Naive thymus-derived CD4-positive, alpha-beta T cell (primary cell): ENCODE data around the gene FAM234A. TPM values are rescaled to one million over a fixed set of nuclear protein-coding genes. Genes with fewer than 3 reads are reported as not detected.
"Not testable (repeated sequence)": the region's sequence is repeated elsewhere in the genome, so short reads cannot be mapped to it uniquely, and the experiment has no call there.

Source experiments
- ATAC-seq: fragments of 150-1000 bp; cut with Tn5 transposase; 2 replicates; pipeline ENCODE4 v1.10.0; 2021; ENCODE audit warnings: mild to moderate bottlenecking, moderate library complexity
- CTCF ChIA-PET: fragments of 350-600 bp; sonication (Branson Sonifier 250); formaldehyde crosslinking; loops from one replicate; lab custom pipeline; 2021; ENCODE audit warnings: antibody characterized with exemption; lab: Charles Lee
- POLR2A ChIA-PET: fragments of 350-600 bp; sonication (Branson Sonifier 250); formaldehyde crosslinking; loops from one replicate; lab custom pipeline; 2021; ENCODE audit warnings: antibody characterized with exemption, inconsistent platforms; lab: Charles Lee
- DNase-seq, 9 donors: peaks; one replicate each; pipeline versions ENCODE4 v3.0.0 to v3.0.0-alpha.2; 2020 to 2022; ENCODE audit warnings: mixed read lengths in 1 of 9
- H3K27ac ChIP-seq: one replicate; pipeline ENCODE4 v1.7.0; 2013; ENCODE audit warnings: mild to moderate bottlenecking, low read depth, low read length, moderate library complexity
- H3K27me3 ChIP-seq, 2 donors: one replicate each; pipeline ENCODE4 v1.7.0; 2013; ENCODE audit warnings: low read length in 2 of 2, mild to moderate bottlenecking in 2 of 2, moderate library complexity in 2 of 2; ENCODE audit not compliant: control insufficient read depth in 2 of 2, insufficient read depth in 2 of 2
- H3K36me3 ChIP-seq, 3 experiments: 1 replicate in 2 of 3; 2 replicates in 1 of 3; pipeline ENCODE4 v1.7.0; 2013; ENCODE audit warnings: low read length in 3 of 3, mild to moderate bottlenecking in 3 of 3, moderate library complexity in 1 of 3; ENCODE audit not compliant: insufficient read depth in 3 of 3, control insufficient read depth in 2 of 3
- H3K4me1 ChIP-seq, 2 donors: one replicate each; pipeline ENCODE4 v1.7.0; 2013; ENCODE audit warnings: low read length in 2 of 2, mild to moderate bottlenecking in 2 of 2, moderate library complexity in 1 of 2; ENCODE audit not compliant: control insufficient read depth in 2 of 2, insufficient read depth in 2 of 2
- H3K4me3 ChIP-seq: 2 replicates; pipeline ENCODE4 v1.7.0; 2013; ENCODE audit warnings: mild to moderate bottlenecking, low read length
- H3K9me3 ChIP-seq, 3 experiments: 1 replicate in 2 of 3; 2 replicates in 1 of 3; pipeline ENCODE4 v1.7.0; 2013; ENCODE audit warnings: low read length in 3 of 3; ENCODE audit not compliant: control insufficient read depth in 2 of 3
- H3K27ac Mint-ChIP-seq, 9 donors: one replicate each; pipeline ENCODE4 v1.8.0; 2020 to 2022; ENCODE audit warnings: mixed read lengths in 9 of 9, mild to moderate bottlenecking in 8 of 9, moderate library complexity in 5 of 9, inconsistent platforms in 2 of 9
- H3K27me3 Mint-ChIP-seq, 5 donors: one replicate each; pipeline ENCODE4 v1.8.0; 2021 to 2022; ENCODE audit warnings: mixed read lengths in 5 of 5, mild to moderate bottlenecking in 1 of 5
- H3K36me3 Mint-ChIP-seq, 5 donors: one replicate each; pipeline ENCODE4 v1.8.0; 2020 to 2022; ENCODE audit warnings: mixed read lengths in 5 of 5, mild to moderate bottlenecking in 3 of 5, inconsistent platforms in 1 of 5
- H3K4me1 Mint-ChIP-seq, 7 donors: one replicate each; pipeline ENCODE4 v1.8.0; 2020 to 2022; ENCODE audit warnings: mixed read lengths in 7 of 7, mild to moderate bottlenecking in 3 of 7, inconsistent platforms in 1 of 7
- H3K4me3 Mint-ChIP-seq, 10 donors: one replicate each; pipeline ENCODE4 v1.8.0; 2020 to 2022; ENCODE audit warnings: mild to moderate bottlenecking in 10 of 10, mixed read lengths in 10 of 10, moderate library complexity in 6 of 10, inconsistent platforms in 2 of 10
- H3K9me3 Mint-ChIP-seq, 11 donors: one replicate each; pipeline ENCODE4 v1.8.0; 2020 to 2022; ENCODE audit warnings: mixed read lengths in 11 of 11, mild to moderate bottlenecking in 4 of 11, inconsistent platforms in 1 of 11, moderate library complexity in 1 of 11
- intact Hi-C, 2 donors: fragments of 100-400 bp; cut with micrococcal nuclease; formaldehyde crosslinking; loops; one replicate each; pipeline ENCODE4 v1.15.1; 2023
- polyA plus RNA-seq, 2 donors: library from polyadenylated mRNA; unstranded; fragments of 300-500 nt; fragmentation: Illumina TruSeq; gene quantifications; one replicate each; pipeline ENCODE4 v1.2.3, GENCODE V29; 2021
- total RNA-seq, 6 experiments: library from RNA in 5 of 6; stranded (reverse) in 5 of 6; gene quantifications; 1 replicate in 5 of 6; 2 replicates in 1 of 6; pipeline ENCODE4 v1.2.3 and lab custom pipeline; 2021 to 2026

Gene FAM234A
- total and polyA plus RNA-seq, 7 experiments from 2014 or later = 30.4 to 43.9 (median 32.9) TPM

DNA sequence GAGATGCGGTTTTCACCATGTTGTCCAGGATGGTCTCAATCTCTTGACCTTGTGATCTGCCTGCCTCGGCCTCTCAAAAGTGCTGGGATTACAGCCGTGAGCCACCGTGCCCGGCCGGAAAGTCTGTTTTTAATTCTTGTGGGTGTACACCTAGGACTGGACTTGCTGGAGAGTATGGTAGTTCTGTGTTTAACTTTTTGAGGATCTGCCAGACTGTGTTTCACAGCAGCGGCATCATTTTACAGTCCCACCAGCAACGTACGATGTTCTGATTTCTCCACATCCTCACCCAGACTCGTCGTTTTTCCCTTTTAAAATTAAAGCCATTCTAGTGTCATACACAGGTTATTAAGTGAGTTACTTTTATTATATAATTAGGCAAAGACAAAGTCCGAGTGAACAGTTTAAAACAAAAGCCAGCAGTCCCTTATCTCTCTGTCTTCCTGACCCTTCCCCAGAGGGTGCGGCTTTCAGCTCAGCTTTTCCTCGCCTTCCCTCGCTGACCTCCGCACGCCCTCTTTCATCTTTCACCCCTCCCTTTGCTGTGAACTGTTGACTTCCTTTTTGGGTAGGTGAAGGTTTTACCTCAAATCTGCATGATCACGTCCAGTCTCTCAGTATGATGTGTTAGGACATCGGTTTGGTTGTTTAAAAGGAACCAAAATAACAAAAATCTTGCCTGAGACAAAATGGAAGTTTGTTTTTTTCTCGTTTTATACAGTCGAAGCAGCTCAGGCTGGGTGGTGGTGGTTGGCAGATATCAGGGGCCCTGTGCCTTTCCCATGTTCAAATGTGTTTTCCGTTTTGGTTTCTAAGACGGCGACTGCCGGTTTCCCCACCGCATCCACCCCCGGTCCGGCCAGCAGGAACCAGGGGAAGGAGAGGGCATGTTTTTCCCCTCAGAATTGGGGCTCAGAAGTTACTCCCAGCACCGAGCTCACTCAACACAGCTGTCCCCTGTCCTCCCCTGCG, 18.0 kb downstream of the FAM234A start:
- Mint-ChIP-seq H3K27ac (peak overlapping the region; percentile 83 to 98 (median 94)), H3K36me3 (peaks cover 4 to 31% (median 12%) of the 10 kb centered on the region in 5 donors), H3K27me3 (no peaks in the 10 kb centered on the region), H3K4me3 (peak overlapping the region; percentile 81 to 93 (median 86)), H3K9me3 (no peaks in the 10 kb centered on the region), H3K4me1 (peaks cover 12 to 44% (median 28%) of the 10 kb centered on the region in 7 donors)
- Histone ChIP-seq H3K4me1 (peaks cover 9 to 20% of the 10 kb centered on the region in 2 donors), H3K36me3 (peaks cover 0 to 30% (median 0%) of the 10 kb centered on the region in 3 experiments), H3K4me3 (peak overlapping the region; percentile 60), H3K27ac (peak overlapping the region; percentile 72), H3K27me3 (no peaks in the 10 kb centered on the region), H3K9me3 (no peaks in the 10 kb centered on the region)
- ChIA-PET POLR2A (interaction anchor here (0.7 to 3.1 kb wide), 4 partner anchors 17 to 99 kb away, joined by 3 to 14 read pairs (median 4); partner anchors contain the start of genes FAM234A and LUC7L), CTCF (interaction anchor here (0.7 to 1.6 kb wide), 2 partner anchors 39 to 99 kb away, joined by 3 to 4 read pairs; no protein-coding TSS in a partner anchor)
- ATAC-seq (peak; percentile 61), DNase-seq (peak in 7 of 9 donors; percentile 13 to 56 (median 27))
- intact Hi-C loops = loop anchor here (1.0 to 2.0 kb wide), 2 partner anchors 17 to 18 kb away; partner anchors contain the start of gene FAM234A (in 1 of the 2)

DNA sequence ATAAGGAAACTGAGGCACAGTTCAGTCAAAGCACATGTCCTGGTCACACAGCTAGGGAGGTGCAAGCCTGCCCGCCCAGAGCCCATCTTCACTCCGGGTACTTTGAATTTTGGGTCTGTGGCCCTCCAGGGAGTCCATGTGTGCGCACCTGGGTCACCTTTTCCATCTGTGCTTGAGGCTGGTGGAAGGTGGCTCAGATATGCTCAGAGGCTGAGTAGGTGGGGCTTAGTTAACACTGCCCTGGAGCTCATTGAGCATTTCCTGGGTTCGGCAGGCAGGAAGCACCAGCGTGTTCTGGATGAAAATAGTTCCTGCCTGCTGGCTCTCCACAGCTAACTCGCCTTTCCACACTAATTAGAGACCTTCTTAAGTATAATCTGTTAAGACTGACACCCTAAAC, 19.2 kb downstream of the FAM234A start:
- ChIA-PET CTCF (interaction anchor here (1.6 kb wide), 1 partner anchor 98 kb away, joined by 4 read pairs; no protein-coding TSS in a partner anchor), POLR2A (interaction anchor here (0.6 to 3.1 kb wide), 3 partner anchors 16 to 59 kb away, joined by 3 to 14 read pairs (median 3); partner anchors contain the start of gene FAM234A)
- Mint-ChIP-seq H3K27ac (peak overlapping the region in 8 of 9 donors; percentile 51 to 91 (median 82)), H3K27me3 (no peaks in the 10 kb centered on the region), H3K36me3 (peaks cover 4 to 28% (median 12%) of the 10 kb centered on the region in 5 donors), H3K9me3 (no peaks in the 10 kb centered on the region), H3K4me3 (peak overlapping the region in 9 of 10 donors; percentile 48 to 91 (median 63)), H3K4me1 (peaks cover 12 to 44% (median 28%) of the 10 kb centered on the region in 7 donors)
- Histone ChIP-seq H3K27me3 (no peaks in the 10 kb centered on the region), H3K36me3 (peaks cover 0 to 30% (median 0%) of the 10 kb centered on the region in 3 experiments), H3K27ac (no peak overlapping the region), H3K4me3 (no peak overlapping the region), H3K9me3 (no peaks in the 10 kb centered on the region), H3K4me1 (peaks cover 9 to 20% of the 10 kb centered on the region in 2 donors)
- DNase-seq (peak in 3 of 9 donors; percentile 17 to 26 (median 19)), ATAC-seq (no peak)
- intact Hi-C loops = loop anchor here in 1 of 2 donors (2.0 kb wide), 1 partner anchor 19 kb away; the partner anchor contains the start of gene FAM234A

DNA sequence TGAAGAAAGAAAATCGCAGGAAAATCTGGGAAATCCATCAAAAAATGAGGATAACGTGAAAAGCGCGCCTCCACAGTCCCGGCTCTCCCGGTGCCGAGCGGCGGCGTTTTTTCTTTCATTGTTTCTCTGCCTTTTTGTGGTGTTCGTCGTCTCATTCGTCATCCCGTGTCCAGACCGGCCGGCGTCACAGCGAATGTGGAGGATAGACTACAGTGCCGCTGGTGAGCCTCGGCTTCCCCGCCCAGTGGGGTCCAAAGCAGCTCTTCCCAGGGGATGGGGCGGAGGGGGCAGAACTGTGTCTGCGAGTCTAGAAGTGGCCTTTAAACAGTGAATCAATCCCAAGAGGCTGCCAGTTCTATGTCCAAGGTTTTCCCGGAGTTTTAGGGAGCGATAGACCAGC, 19.8 kb downstream of the FAM234A start:
- Histone ChIP-seq H3K27ac (no peak overlapping the region), H3K27me3 (no peaks in the 10 kb centered on the region), H3K4me3 (no peak overlapping the region), H3K36me3 (peaks cover 0 to 29% (median 0%) of the 10 kb centered on the region in 3 experiments), H3K4me1 (peaks cover 9 to 20% of the 10 kb centered on the region in 2 donors), H3K9me3 (no peaks in the 10 kb centered on the region)
- peaks cover 12 to 44% (median 29%) of the 10 kb centered on the region in 7 donors for H3K4me1 Mint-ChIP-seq
- DNase-seq = no peak
- peaks cover 4 to 31% (median 17%) of the 10 kb centered on the region in 5 donors for H3K36me3 Mint-ChIP-seq
- ATAC-seq = no peak
- H3K27ac Mint-ChIP-seq = peak overlapping the region in 6 of 9 donors; percentile 51 to 91 (median 82)
- POLR2A ChIA-PET = interaction anchor here (1.0 kb wide), 1 partner anchor 19 kb away, joined by 3 read pairs; no protein-coding TSS in a partner anchor
- H3K4me3 Mint-ChIP-seq = peak overlapping the region in 6 of 10 donors; percentile 23 to 91 (median 66)
- no peaks in the 10 kb centered on the region for H3K27me3 Mint-ChIP-seq
- CTCF ChIA-PET = no interaction called here
- intact Hi-C loops = no loop called here
- no peaks in the 10 kb centered on the region for H3K9me3 Mint-ChIP-seq

DNA sequence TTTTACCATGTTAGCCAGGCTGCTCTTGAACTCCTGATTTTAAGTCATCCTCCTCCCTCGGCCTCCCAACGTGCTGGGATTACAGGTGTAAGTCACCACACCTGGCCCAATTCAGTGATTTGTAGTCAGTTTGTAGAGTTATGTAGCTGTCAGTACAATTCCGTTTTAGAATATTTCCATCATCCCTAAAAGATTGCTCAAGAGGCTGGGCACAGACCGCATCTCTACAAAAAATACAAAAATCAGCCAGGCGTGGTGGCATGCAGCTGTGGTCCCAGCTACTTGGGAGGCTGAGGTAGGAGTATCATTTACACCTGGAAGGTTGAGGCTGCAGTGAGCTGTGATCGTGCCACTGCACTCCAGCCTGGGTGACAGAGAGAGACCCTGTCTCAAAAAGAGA, 20.6 kb downstream of the FAM234A start:
- peaks cover 4 to 31% (median 17%) of the 10 kb centered on the region in 5 donors for H3K36me3 Mint-ChIP-seq
- intact Hi-C loops = no loop called here
- Histone ChIP-seq H3K27ac (no peak overlapping the region), H3K9me3 (no peaks in the 10 kb centered on the region), H3K4me3 (no peak overlapping the region), H3K36me3 (peaks cover 0 to 32% (median 0%) of the 10 kb centered on the region in 3 experiments), H3K27me3 (no peaks in the 10 kb centered on the region), H3K4me1 (peaks cover 9 to 20% of the 10 kb centered on the region in 2 donors)
- H3K9me3 Mint-ChIP-seq = no peaks in the 10 kb centered on the region
- no peaks in the 10 kb centered on the region for H3K27me3 Mint-ChIP-seq
- POLR2A ChIA-PET = interaction anchor here (1.0 kb wide), 1 partner anchor 20 kb away, joined by 3 read pairs; no protein-coding TSS in a partner anchor
- DNase-seq = no peak
- H3K4me3 Mint-ChIP-seq = peak overlapping the region in 1 of 10 donors; percentile 45
- CTCF ChIA-PET = no interaction called here
- peaks cover 12 to 44% (median 29%) of the 10 kb centered on the region in 7 donors for H3K4me1 Mint-ChIP-seq
- peak overlapping the region in 3 of 9 donors; percentile 12 to 55 (median 40) for H3K27ac Mint-ChIP-seq
- no peak for ATAC-seq

DNA sequence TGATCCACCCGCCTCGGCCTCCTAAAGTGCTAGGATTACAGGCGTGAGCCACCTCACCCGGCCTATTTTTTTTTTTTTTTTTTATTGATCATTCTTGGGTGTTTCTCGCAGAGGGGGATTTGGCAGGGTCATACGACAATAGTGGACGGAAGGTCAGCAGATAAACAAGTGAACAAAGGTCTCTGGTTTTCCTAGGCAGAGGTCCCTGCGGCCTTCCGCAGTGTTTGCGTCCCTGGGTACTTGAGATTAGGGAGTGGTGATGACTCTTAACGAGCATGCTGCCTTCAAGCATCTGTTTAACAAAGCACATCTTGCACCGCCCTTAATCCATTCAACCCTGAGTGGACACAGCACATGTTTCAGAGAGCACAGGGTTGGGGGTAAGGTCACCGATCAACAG, 23.5 kb downstream of the FAM234A start:
- H3K27ac Mint-ChIP-seq, H3K27me3 ChIP-seq: not testable (repeated sequence)
- H3K36me3 ChIP-seq = peaks cover 0 to 52% (median 0%) of the 10 kb centered on the region in 3 experiments

DNA sequence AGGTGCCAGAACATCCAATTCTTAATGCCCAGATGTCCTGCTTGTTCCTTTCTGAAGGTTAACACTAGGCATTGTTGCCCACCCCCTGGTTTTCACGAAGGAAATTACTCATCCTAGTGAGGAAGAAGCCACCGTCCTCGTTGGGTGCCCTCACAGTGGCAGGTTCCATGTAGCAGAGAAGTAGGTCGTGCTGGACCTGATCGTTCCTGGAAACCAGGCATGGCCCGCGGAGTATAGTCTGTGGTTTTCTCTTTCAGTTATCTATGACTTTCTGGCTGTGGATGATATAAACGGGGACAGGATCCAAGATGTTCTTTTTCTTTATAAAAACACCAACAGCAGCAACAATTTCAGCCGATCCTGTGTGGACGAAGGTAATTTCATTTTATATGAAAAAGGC, 24.6 kb downstream of the FAM234A start:
- no peak for ATAC-seq
- CTCF ChIA-PET = no interaction called here
- no peak overlapping the region for H3K27ac ChIP-seq
- POLR2A ChIA-PET = no interaction called here
- Mint-ChIP-seq H3K27me3 (no peaks in the 10 kb centered on the region), H3K9me3 (no peaks in the 10 kb centered on the region), H3K4me3 (no peak overlapping the region), H3K27ac (no peak overlapping the region), H3K4me1 (peaks cover 2 to 21% (median 11%) of the 10 kb centered on the region in 7 donors), H3K36me3 (peaks cover 6 to 30% (median 12%) of the 10 kb centered on the region in 5 donors)
- H3K27me3 ChIP-seq = no peaks in the 10 kb centered on the region
- peaks cover 0 to 64% (median 0%) of the 10 kb centered on the region in 3 experiments for H3K36me3 ChIP-seq
- H3K4me1 ChIP-seq = peaks cover under 1 to 3% of the 10 kb centered on the region in 2 donors
- H3K4me3 ChIP-seq = no peak overlapping the region
- H3K9me3 ChIP-seq = no peaks in the 10 kb centered on the region
- DNase-seq = no peak
- intact Hi-C loops = no loop called here

More for the DNA sequence above, 23.5 kb downstream of the FAM234A start:
- H3K4me3 Mint-ChIP-seq, ATAC-seq, H3K27ac ChIP-seq, H3K9me3 Mint-ChIP-seq, DNase-seq, intact Hi-C loops, POLR2A ChIA-PET, CTCF ChIA-PET, H3K27me3 Mint-ChIP-seq, H3K9me3 ChIP-seq, H3K4me3 ChIP-seq: not testable (repeated sequence)
- Mint-ChIP-seq H3K36me3 (peaks cover 6 to 32% (median 12%) of the 10 kb centered on the region in 5 donors), H3K4me1 (peaks cover 4 to 31% (median 20%) of the 10 kb centered on the region in 7 donors)
- peaks cover 9 to 13% of the 10 kb centered on the region in 2 donors for H3K4me1 ChIP-seq
